Measurements from ENCODE around the gene GRM1.

The GRM1 gene

DNA sequence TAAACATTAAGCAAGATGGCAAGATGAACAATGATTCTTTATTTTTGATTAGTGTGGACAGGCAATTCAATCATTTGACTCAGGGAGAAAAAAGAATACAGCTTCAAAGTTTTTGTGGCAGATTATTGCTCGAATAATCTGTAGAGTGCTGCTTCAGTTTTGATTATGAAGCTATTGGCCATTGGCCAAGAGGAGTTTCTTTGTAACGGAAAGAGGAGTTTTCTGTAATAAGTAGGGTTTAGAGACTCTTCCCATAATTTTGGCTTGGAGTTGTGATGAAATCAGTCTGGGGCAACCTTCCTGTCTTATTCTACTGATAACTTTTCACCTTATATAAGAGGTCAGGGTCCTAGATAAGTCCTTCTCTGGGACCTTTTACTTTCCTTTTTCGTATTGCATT, 258.1 kb downstream of the GRM1 start:
- H3K36me3 ChIP-seq (ENCODE audit: insufficient read depth, low read length), result no peaks in the 10 kb centered on the region
- no peaks in the 10 kb centered on the region; the same call in 1 of the 2 replicates for H3K9me2 ChIP-seq (ENCODE audit: low read depth, low read length)
- H3K9me3 ChIP-seq (ENCODE audit: low read length), result no peaks in the 10 kb centered on the region
- no peaks in the 10 kb centered on the region for H3K4me1 ChIP-seq (ENCODE audit: insufficient read depth, low read length, severe bottlenecking)
- H3K27me3 ChIP-seq (ENCODE audit: insufficient read depth, low read length), result no peaks in the 10 kb centered on the region
- H3K4me2 ChIP-seq (ENCODE audit: low read length), result no peak overlapping the region
- H3F3A ChIP-seq (ENCODE audit: insufficient read depth, low read length), result no peaks in the 10 kb centered on the region
- H3K79me2 ChIP-seq (ENCODE audit: insufficient read depth, low read length), result no peaks in the 10 kb centered on the region
- H3K4me3 ChIP-seq (ENCODE audit: low read depth, low read length, poor library complexity, severe bottlenecking), result no peak overlapping the region
- H2AFZ ChIP-seq (ENCODE audit: low read length), result no peak overlapping the region
- no peak overlapping the region for H3K9ac ChIP-seq (ENCODE audit: low read length)
- no peak overlapping the region for H3K27ac ChIP-seq (ENCODE audit: low read depth, low read length, poor library complexity, severe bottlenecking)
- H4K20me1 ChIP-seq (ENCODE audit: insufficient read depth, low read length), result no peaks in the 10 kb centered on the region
- TF ChIP-seq, protein P1, sequence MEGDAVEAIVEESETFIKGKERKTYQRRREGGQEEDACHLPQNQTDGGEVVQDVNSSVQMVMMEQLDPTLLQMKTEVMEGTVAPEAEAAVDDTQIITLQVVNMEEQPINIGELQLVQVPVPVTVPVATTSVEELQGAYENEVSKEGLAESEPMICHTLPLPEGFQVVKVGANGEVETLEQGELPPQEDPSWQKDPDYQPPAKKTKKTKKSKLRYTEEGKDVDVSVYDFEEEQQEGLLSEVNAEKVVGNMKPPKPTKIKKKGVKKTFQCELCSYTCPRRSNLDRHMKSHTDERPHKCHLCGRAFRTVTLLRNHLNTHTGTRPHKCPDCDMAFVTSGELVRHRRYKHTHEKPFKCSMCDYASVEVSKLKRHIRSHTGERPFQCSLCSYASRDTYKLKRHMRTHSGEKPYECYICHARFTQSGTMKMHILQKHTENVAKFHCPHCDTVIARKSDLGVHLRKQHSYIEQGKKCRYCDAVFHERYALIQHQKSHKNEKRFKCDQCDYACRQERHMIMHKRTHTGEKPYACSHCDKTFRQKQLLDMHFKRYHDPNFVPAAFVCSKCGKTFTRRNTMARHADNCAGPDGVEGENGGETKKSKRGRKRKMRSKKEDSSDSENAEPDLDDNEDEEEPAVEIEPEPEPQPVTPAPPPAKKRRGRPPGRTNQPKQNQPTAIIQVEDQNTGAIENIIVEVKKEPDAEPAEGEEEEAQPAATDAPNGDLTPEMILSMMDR (IDR thresholded peaks at IDR 0.05; ENCODE audit: low read length), result no peak

DNA sequence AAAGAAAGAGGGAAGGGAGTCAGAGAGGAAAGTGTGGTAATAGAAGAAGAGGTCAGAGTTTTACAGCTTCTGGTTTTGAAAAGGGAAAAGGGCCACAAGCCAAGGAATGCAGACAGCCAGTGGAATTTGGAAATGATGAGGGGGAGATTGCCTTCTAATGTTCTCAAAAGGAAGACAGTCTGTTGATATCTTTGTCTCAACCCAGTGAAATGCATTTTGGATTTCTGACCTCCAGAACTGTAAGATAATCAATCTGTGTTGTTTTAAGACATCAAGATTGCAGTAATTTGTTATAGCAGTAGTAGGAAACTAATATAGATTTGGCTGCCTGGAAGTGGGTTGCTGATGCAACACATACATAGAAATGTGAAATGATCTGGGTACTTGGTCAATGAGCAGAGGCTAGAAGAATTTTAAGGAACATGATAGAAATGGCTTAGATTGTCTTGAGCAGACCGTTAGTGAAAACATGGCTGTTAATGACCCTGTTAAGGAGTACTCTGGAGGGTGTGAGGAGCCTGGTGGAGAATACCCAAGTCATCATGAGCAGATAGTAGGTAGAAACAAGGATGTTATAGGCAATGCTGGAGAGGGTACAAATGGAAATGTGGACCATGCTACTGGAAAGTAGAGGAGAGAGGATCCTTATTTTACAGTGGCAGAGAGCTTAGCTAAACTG, 259.0 kb downstream of the GRM1 start:
- H3K9me2 ChIP-seq (ENCODE audit: low read depth, low read length), result no peaks in the 10 kb centered on the region; the same call in 1 of the 2 replicates
- no peaks in the 10 kb centered on the region for H3K79me2 ChIP-seq (ENCODE audit: insufficient read depth, low read length)
- no peak for TF ChIP-seq EZH2 (IDR thresholded peaks at IDR 0.05; ENCODE audit: borderline replicate concordance, low read length)
- TF ChIP-seq, protein P1 (IDR thresholded peaks at IDR 0.05; ENCODE audit: low read length), result no peak

GRCh38 chr6:146289816-146290588, 261.1 kb downstream of the GRM1 start:
- no peaks in the 10 kb centered on the region for H3K27me3 ChIP-seq (ENCODE audit: insufficient read depth, low read length)
- H3K9ac ChIP-seq (ENCODE audit: low read length), result no peak overlapping the region
- no peaks in the 10 kb centered on the region for H3K36me3 ChIP-seq (ENCODE audit: insufficient read depth, low read length)
- H3K9me3 ChIP-seq (ENCODE audit: low read length), result no peaks in the 10 kb centered on the region
- no peaks in the 10 kb centered on the region; the same call in 1 of the 2 replicates for H3K9me2 ChIP-seq (ENCODE audit: low read depth, low read length)
- H2AFZ ChIP-seq (ENCODE audit: low read length), result no peak overlapping the region
- no peaks in the 10 kb centered on the region for H3K4me1 ChIP-seq (ENCODE audit: insufficient read depth, low read length, severe bottlenecking)
- H3K4me2 ChIP-seq (ENCODE audit: low read length), result no peak overlapping the region
- no peak overlapping the region for H3K27ac ChIP-seq (ENCODE audit: low read depth, low read length, poor library complexity, severe bottlenecking)
- TF ChIP-seq, protein P1 (IDR thresholded peaks at IDR 0.05; ENCODE audit: low read length), result no peak
- TF ChIP-seq EZH2 (IDR thresholded peaks at IDR 0.05; ENCODE audit: borderline replicate concordance, low read length), result no peak
- H3K79me2 ChIP-seq (ENCODE audit: insufficient read depth, low read length), result no peaks in the 10 kb centered on the region
- H4K20me1 ChIP-seq (ENCODE audit: insufficient read depth, low read length), result no peaks in the 10 kb centered on the region
- H3F3A ChIP-seq (ENCODE audit: insufficient read depth, low read length), result no peaks in the 10 kb centered on the region
- no peak overlapping the region for H3K4me3 ChIP-seq (ENCODE audit: low read depth, low read length, poor library complexity, severe bottlenecking)

More for the DNA sequence above, 259.0 kb downstream of the GRM1 start:
- H4K20me1 ChIP-seq (ENCODE audit: insufficient read depth, low read length), result no peaks in the 10 kb centered on the region
- H3K4me3 ChIP-seq (ENCODE audit: low read depth, low read length, poor library complexity, severe bottlenecking), result no peak overlapping the region
- H3K36me3 ChIP-seq (ENCODE audit: insufficient read depth, low read length), result no peaks in the 10 kb centered on the region
- H3F3A ChIP-seq (ENCODE audit: insufficient read depth, low read length), result no peaks in the 10 kb centered on the region
- no peak overlapping the region for H2AFZ ChIP-seq (ENCODE audit: low read length)
- no peaks in the 10 kb centered on the region for H3K9me3 ChIP-seq (ENCODE audit: low read length)
- no peaks in the 10 kb centered on the region for H3K4me1 ChIP-seq (ENCODE audit: insufficient read depth, low read length, severe bottlenecking)
- no peaks in the 10 kb centered on the region for H3K27me3 ChIP-seq (ENCODE audit: insufficient read depth, low read length)
- no peak overlapping the region for H3K9ac ChIP-seq (ENCODE audit: low read length)
- no peak overlapping the region for H3K4me2 ChIP-seq (ENCODE audit: low read length)
- no peak overlapping the region for H3K27ac ChIP-seq (ENCODE audit: low read depth, low read length, poor library complexity, severe bottlenecking)
